ENCODE data around the gene PRKG1.

Gene PRKG1

GRCh38 chr10:52343439-52343838 lies 1269.2 kb downstream of the PRKG1 start:
- H3K4me3 ChIP-seq (ENCODE audit: low read depth, low read length) = no peak overlapping the region
- TF ChIP-seq, protein P1, sequence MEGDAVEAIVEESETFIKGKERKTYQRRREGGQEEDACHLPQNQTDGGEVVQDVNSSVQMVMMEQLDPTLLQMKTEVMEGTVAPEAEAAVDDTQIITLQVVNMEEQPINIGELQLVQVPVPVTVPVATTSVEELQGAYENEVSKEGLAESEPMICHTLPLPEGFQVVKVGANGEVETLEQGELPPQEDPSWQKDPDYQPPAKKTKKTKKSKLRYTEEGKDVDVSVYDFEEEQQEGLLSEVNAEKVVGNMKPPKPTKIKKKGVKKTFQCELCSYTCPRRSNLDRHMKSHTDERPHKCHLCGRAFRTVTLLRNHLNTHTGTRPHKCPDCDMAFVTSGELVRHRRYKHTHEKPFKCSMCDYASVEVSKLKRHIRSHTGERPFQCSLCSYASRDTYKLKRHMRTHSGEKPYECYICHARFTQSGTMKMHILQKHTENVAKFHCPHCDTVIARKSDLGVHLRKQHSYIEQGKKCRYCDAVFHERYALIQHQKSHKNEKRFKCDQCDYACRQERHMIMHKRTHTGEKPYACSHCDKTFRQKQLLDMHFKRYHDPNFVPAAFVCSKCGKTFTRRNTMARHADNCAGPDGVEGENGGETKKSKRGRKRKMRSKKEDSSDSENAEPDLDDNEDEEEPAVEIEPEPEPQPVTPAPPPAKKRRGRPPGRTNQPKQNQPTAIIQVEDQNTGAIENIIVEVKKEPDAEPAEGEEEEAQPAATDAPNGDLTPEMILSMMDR (IDR thresholded peaks at IDR 0.05; ENCODE audit: low read depth, low read length) = no peak

GRCh38 chr10:52346394-52347326 lies 1272.4 kb downstream of the PRKG1 start:
- TF ChIP-seq, protein P1 (IDR thresholded peaks at IDR 0.05; ENCODE audit: low read depth, low read length) = no peak
- H3K4me3 ChIP-seq (ENCODE audit: low read depth, low read length) = no peak overlapping the region

DNA sequence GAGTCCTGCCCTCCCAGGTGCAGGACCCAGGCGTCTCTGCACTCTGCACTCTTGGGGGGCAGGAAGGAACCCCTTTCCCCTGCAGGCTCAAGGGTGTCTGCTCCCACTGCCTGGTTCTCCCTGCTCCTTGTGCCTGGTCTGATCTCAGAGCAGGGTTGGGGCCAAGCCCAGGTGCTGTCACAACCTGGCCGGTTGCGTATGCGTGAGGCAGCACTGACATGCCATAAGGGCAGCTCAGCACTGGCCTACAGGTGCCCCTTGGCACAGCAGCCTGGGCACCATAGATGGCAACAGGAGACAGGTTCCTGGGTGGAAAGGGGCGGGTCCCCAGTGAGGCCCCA lies 1273.0 kb downstream of the PRKG1 start:
- TF ChIP-seq, protein P1 (IDR thresholded peaks at IDR 0.05; ENCODE audit: low read depth, low read length) = no peak
- H3K4me3 ChIP-seq (ENCODE audit: low read depth, low read length) = no peak overlapping the region
